OCI-LY7 (cell line): Measurements from ENCODE around the gene DMKN.

Experiments
- CTCF ChIP-seq: fragments of 200-600 bp; sonication (generic); conservative IDR thresholded peaks from 2 replicates; pipeline ENCODE4 v1.5.1; 2014; ENCODE audit warnings: mild to moderate bottlenecking, antibody characterized with exemption, low read length, moderate library complexity, mixed read lengths
- EZH2phosphoT487 ChIP-seq: fragments of 200-600 bp; sonication (generic); IDR thresholded peaks from 2 replicates; pipeline ENCODE4 v1.6.1; 2018; ENCODE audit warnings: low read depth, borderline replicate concordance, mild to moderate bottlenecking, mixed run types, antibody characterized with exemption, low read length, moderate library complexity, mixed read lengths

GRCh38 chr19:35525873-35526272 is 12.4 kb upstream of the DMKN start:
- no peak for TF ChIP-seq CTCF
- TF ChIP-seq EZH2phosphoT487 = no peak
